ENCODE results near the gene ADPRHL1.
A peak's percentile ranks its signal among the peaks of the same experiment; 100 is the strongest.

Gene ADPRHL1

GRCh38 chr13:113452942-113453901 is at the start of gene ADPRHL1:
ADPRHL1 (minus strand) TSS chr13:113453488; CDS start chr13:113453437, 51 bp downstream.
- DNase-seq (ENCODE audit: low read depth, low spot score), result no peak
- peak within 1 kb of the TSS; percentile 55 for H3K4me3 ChIP-seq
- no peak for TF ChIP-seq POLR2AphosphoS5 (IDR thresholded peaks at IDR 0.05; ENCODE audit: borderline replicate concordance, low read depth, low read length)
- no peak for TF ChIP-seq EZH2 (IDR thresholded peaks at IDR 0.05)
- TF ChIP-seq FOXP2 (optimal IDR thresholded peaks at IDR 0.05; ENCODE audit: control extremely low read depth, extremely low read length, insufficient read depth), result no peak
- H3K27ac ChIP-seq, result peak within 1 kb of the TSS; percentile 79
- no peaks in the 10 kb centered on the region for H3K9me3 ChIP-seq (ENCODE audit: low read depth, low read length)
- peak within 1 kb of the TSS; percentile 60 for H3K9ac ChIP-seq (ENCODE audit: insufficient read length)
- peaks cover 3% of the 10 kb centered on the region; the same call in 1 of the 2 replicates for H3K36me3 ChIP-seq (ENCODE audit: insufficient read depth, low read length)

- TF ChIP-seq FOXP2 (optimal IDR thresholded peaks at IDR 0.05; ENCODE audit: control extremely low read depth, extremely low read length, insufficient read depth), result no peak
- TF ChIP-seq POLR2AphosphoS5 (IDR thresholded peaks at IDR 0.05; ENCODE audit: borderline replicate concordance, low read depth, low read length), result no peak
- TF ChIP-seq EZH2 (IDR thresholded peaks at IDR 0.05), result no peak
- DNase-seq (ENCODE audit: low read depth, low spot score), result no peak
- Histone ChIP-seq H3K9me3 (ENCODE audit: low read depth, low read length) (no peaks in the 10 kb centered on the region), H3K27ac (no peak overlapping the region), H3K4me3 (no peak overlapping the region), H3K9ac (ENCODE audit: insufficient read length) (no peak overlapping the region), H3K36me3 (ENCODE audit: insufficient read depth, low read length) (peaks cover 60% of the 10 kb centered on the region)
Observed at GRCh38 chr13:113502686-113503085, 49.4 kb upstream of the ADPRHL1 start.

GRCh38 chr13:113500530-113501265 is 47.4 kb upstream of the ADPRHL1 start:
- Histone ChIP-seq H3K9me3 (ENCODE audit: low read depth, low read length) (no peaks in the 10 kb centered on the region), H3K9ac (ENCODE audit: insufficient read length) (no peak overlapping the region), H3K36me3 (ENCODE audit: insufficient read depth, low read length) (peaks cover 72% of the 10 kb centered on the region), H3K4me3 (no peak overlapping the region), H3K27ac (no peak overlapping the region)
- TF ChIP-seq EZH2 (IDR thresholded peaks at IDR 0.05) (no peak), FOXP2 (optimal IDR thresholded peaks at IDR 0.05; ENCODE audit: control extremely low read depth, extremely low read length, insufficient read depth) (no peak), POLR2AphosphoS5 (IDR thresholded peaks at IDR 0.05; ENCODE audit: borderline replicate concordance, low read depth, low read length) (no peak)
- DNase-seq (ENCODE audit: low read depth, low spot score), result no peak

- no peak for DNase-seq (ENCODE audit: low read depth, low spot score)
- Histone ChIP-seq H3K9me3 (ENCODE audit: low read depth, low read length) (no peaks in the 10 kb centered on the region), H3K4me3 (no peak overlapping the region), H3K9ac (ENCODE audit: insufficient read length) (no peak overlapping the region), H3K27ac (no peak overlapping the region), H3K36me3 (ENCODE audit: insufficient read depth, low read length) (peaks cover 74% of the 10 kb centered on the region)
- TF ChIP-seq EZH2 (IDR thresholded peaks at IDR 0.05) (no peak), FOXP2 (optimal IDR thresholded peaks at IDR 0.05; ENCODE audit: control extremely low read depth, extremely low read length, insufficient read depth) (no peak), POLR2AphosphoS5 (IDR thresholded peaks at IDR 0.05; ENCODE audit: borderline replicate concordance, low read depth, low read length) (no peak)
Observed at GRCh38 chr13:113499936-113500335, 46.6 kb upstream of the ADPRHL1 start.

- no peak overlapping the region for H3K27ac ChIP-seq
- H3K9me3 ChIP-seq (ENCODE audit: low read depth, low read length), result no peaks in the 10 kb centered on the region
- H3K9ac ChIP-seq (ENCODE audit: insufficient read length), result no peak overlapping the region
- TF ChIP-seq FOXP2 (optimal IDR thresholded peaks at IDR 0.05; ENCODE audit: control extremely low read depth, extremely low read length, insufficient read depth) (no peak), POLR2AphosphoS5 (IDR thresholded peaks at IDR 0.05; ENCODE audit: borderline replicate concordance, low read depth, low read length) (no peak), EZH2 (IDR thresholded peaks at IDR 0.05) (no peak)
- H3K36me3 ChIP-seq (ENCODE audit: insufficient read depth, low read length), result peaks cover 71% of the 10 kb centered on the region
- H3K4me3 ChIP-seq, result no peak overlapping the region
- DNase-seq (ENCODE audit: low read depth, low spot score), result no peak
Observed at GRCh38 chr13:113498905-113499304, 45.6 kb upstream of the ADPRHL1 start.

GRCh38 chr13:113497217-113497616 is 43.9 kb upstream of the ADPRHL1 start:
- no peaks in the 10 kb centered on the region for H3K9me3 ChIP-seq (ENCODE audit: low read depth, low read length)
- peaks cover 64% of the 10 kb centered on the region for H3K36me3 ChIP-seq (ENCODE audit: insufficient read depth, low read length)
- H3K9ac ChIP-seq (ENCODE audit: insufficient read length), result no peak overlapping the region
- no peak for DNase-seq (ENCODE audit: low read depth, low spot score)
- H3K4me3 ChIP-seq, result no peak overlapping the region
- H3K27ac ChIP-seq, result no peak overlapping the region
- TF ChIP-seq FOXP2 (optimal IDR thresholded peaks at IDR 0.05; ENCODE audit: control extremely low read depth, extremely low read length, insufficient read depth) (no peak), POLR2AphosphoS5 (IDR thresholded peaks at IDR 0.05; ENCODE audit: borderline replicate concordance, low read depth, low read length) (no peak), EZH2 (IDR thresholded peaks at IDR 0.05) (no peak)

- no peak overlapping the region for H3K27ac ChIP-seq
- H3K4me3 ChIP-seq, result no peak overlapping the region
- TF ChIP-seq POLR2AphosphoS5 (IDR thresholded peaks at IDR 0.05; ENCODE audit: borderline replicate concordance, low read depth, low read length) (no peak), EZH2 (IDR thresholded peaks at IDR 0.05) (no peak), FOXP2 (optimal IDR thresholded peaks at IDR 0.05; ENCODE audit: control extremely low read depth, extremely low read length, insufficient read depth) (no peak)
- no peak for DNase-seq (ENCODE audit: low read depth, low spot score)
- peaks cover 48% of the 10 kb centered on the region for H3K36me3 ChIP-seq (ENCODE audit: insufficient read depth, low read length)
- H3K9ac ChIP-seq (ENCODE audit: insufficient read length), result no peak overlapping the region
- H3K9me3 ChIP-seq (ENCODE audit: low read depth, low read length), result no peaks in the 10 kb centered on the region
Observed at GRCh38 chr13:113495494-113496210, 42.4 kb upstream of the ADPRHL1 start.

Data from SK-N-MC (cell line).